HTERT RPE-1 (cell line): ENCODE results near the gene AGAP6.
"Not testable (repeated sequence)": the region's sequence is repeated elsewhere in the genome, so short reads cannot be mapped to it uniquely, and the experiment has no call there.

Experiments used
- in situ Hi-C: fragments of 300-500 bp; cut with MboI; formaldehyde crosslinking; loops from 4 replicates; pipeline ENCODE4 v1.14.3; 2020; ENCODE audit warnings: low sequenced_read_pairs

Gene AGAP6

DNA sequence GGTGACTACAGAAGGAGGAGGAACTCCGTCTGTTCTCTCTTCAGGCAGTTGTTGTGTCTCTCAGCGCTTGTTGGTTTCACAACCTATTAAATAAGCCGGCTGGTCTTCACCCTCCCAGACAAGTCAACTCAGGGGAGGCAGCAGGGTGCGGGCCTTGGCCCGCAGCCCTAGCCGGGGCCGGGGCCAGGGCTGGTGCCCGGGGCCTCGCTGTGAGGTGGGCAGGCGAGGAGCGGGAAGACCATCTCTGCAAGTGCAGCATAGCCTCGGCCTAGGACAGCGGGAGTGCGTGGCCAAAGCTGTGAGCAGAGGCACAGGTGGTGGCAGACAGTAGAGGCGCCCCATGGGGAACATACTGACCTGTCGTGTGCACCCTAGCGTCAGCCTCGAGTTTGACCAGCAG is at the start of gene AGAP6:
AGAP6 (plus strand) TSS at position 31 of the 400 bp plus-strand sequence; CDS start at position 341, 310 bp downstream.
- in situ Hi-C loops: not testable (repeated sequence)

DNA sequence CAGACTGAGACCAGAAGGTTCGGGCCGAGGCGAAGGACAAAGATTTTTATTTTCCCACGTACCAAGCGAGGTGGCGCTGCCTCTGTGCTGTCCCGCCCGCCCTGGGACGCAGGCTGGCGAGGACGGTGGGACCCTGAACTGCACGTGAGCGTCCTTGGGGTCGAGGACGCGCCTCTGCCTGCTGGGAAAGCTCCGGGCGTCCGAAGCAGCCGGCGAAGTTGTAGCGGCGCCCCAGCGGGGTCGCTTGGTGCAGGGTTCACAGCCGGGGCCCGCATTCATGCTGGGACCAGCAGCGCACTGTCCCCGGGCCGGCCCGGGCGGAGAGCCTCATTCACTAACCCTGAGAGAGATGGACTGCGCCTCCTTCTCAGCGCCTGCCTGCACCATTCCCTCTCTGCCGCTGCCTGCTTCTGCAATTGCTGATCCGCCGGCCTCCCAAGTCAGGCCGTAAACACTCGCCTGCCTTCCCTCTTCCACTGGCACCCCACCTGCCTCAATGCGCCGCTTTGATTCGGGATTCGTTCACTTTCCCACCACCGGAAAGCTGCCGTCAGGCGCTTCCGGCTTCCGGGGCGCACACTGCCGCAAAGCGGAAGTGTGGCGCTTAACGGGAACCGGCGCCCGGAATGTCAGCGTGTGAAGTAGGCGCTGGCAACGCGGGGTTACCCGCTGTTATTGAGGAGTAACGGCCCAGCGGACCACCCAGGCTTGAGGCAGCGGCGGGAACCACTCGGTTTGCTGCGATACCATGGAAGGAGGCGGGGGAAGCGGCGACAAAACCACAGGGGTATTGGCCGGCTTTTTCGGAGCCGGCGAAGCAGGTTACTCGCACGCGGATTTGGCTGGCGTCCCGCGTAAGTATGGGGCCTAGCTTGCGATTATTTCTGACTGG is 46.5 kb upstream of the AGAP6 start, which contains the start of the genes PARG and TIMM23B:
PARG (minus strand) TSS at position 581 of the 892 bp plus-strand sequence; CDS start at position 279, 302 bp downstream.
TIMM23B (plus strand) TSS at position 607 of the 892 bp plus-strand sequence; CDS start at position 749, 142 bp downstream.
- in situ Hi-C loops: not testable (repeated sequence)

DNA sequence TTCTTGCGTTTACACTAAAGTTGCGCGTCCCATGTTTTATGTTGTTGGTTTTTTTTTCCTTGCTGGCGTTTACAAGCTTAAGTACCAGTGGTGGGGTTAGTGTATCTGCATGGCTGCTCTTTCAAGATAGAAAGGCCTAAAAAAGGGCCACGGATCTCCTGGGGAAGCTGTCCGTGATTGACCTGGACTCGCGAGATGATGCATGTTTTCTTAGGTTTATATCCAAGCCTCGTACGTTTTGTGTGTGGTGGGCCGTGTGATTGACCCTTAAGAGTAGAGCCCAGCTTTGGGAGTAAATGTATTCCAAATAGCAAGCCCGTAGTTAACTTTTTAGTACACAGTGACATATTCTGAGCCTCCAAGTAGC is 45.9 kb upstream of the AGAP6 start:
- in situ Hi-C loops: not testable (repeated sequence)

DNA sequence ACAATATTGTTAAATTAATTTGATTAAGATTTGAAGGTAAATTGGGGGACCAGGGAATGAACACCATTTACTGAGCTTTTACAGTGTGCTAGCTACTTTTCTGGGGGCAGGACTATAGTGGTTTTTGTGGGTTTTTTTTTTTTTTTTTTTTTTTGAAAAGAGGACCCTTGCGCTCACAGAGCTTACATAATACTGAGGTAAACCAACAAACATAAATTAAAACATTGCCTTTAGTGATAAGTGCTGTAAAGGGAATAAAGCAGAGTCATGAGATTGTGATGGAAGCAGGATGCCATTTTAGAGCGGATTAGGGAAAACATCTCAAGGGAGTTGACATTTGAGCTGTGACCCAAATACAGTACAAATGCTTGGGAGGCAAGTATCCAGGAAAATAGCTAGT is 44.6 kb upstream of the AGAP6 start:
- in situ Hi-C loops: not testable (repeated sequence)

DNA sequence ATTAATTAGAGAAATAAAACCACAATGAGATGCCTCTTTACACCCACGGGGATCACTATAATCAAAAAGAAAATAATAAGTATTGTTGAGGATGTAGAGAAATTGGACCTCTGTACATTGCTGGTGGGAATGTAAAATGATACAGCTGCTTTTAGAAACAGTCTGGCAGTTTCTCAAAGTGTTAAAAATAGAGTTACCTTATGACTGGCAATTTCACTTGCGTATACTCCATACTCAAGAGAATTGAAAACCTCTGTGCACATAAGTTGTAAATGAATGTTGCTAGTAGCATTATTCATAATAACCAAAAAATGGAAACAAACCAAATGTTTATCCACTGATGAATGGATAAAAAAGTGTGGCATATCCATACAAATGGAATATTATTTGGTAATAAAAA is 40.1 kb upstream of the AGAP6 start:
- in situ Hi-C loops: not testable (repeated sequence)

DNA sequence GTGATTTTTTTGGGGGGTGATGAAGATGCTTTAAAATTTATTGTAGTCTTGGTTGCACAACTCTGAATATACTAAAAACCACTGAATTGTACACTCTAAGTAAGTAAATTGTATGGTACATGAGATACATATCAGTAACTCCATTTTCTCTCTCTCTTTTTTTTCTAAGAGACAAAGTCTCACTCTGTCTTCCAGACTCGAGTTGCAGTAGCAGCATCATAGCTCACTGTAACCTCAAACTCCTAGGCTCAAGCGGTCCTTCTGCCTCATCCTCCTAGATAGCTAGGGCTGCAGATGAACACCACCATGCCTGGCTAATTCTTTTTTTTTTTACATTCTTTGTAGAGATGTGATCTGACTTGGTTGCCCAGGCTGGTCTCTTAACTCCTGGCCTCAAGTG is 39.5 kb upstream of the AGAP6 start:
- in situ Hi-C loops: not testable (repeated sequence)

DNA sequence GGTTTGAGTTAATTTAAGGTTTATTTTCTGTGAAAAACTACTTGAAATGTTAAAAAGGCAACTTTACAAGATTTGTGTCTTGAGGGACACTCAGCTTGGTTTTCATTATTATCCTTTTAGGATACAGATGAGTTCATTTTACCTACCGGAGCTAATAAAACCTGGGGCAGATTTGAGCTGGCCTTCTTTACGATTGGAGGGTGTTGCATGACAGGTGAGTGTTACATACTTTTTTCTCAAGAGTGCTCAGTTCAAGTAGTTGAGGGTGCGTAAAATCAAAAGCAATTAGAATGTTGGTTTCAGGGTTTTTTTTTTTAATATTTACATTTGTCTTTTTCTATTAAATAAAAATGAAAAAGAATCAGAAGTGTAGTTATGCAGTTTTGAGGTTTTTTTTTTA is 36.2 kb upstream of the AGAP6 start:
- in situ Hi-C loops: not testable (repeated sequence)

DNA sequence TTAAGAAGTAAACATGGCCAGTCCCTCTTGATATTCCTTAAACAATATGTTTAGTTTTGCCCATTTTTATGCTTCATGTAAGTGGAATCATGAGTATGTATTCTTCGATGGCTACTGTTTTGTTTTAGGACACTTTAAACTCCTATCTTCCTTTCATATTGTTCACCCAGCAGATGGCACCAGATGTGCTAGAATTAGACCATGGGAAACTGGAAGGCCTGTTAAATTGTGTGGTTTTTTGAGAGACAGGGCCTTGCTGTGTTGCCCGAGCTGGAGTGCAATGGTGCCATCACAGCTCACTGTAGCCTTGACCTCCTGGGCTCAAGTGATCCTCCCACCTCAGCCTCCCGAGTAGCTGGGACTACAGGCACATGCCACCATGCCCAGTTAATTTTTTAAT is 35.1 kb upstream of the AGAP6 start:
- in situ Hi-C loops: not testable (repeated sequence)

DNA sequence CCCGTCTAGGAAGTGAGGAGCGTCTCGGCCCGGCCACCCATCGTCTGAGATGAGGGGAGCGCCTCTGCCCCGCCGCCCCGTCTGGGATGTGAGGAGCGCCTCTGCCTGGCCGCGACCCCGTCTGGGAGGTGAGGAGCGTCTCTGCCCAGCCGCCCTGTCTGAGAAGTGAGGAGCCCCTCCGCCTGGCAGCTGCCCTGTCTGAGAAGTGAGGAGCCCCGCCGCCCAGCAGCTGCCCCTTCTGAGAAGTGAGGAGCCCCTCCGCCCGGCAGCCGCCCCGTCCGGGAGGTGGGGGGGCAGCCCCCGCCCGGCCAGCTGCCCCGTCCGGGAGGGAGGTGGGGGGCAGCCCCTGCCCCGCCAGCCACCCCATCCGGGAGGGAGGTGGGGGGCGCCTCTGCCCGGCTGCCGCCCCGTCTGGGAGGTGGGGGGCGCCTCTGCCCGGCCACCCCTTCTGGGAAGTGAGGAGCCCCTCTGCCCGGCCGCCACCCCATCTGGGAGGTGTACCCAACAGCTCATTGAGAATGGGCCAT is 17.8 kb upstream of the AGAP6 start:
- in situ Hi-C loops: not testable (repeated sequence)

DNA sequence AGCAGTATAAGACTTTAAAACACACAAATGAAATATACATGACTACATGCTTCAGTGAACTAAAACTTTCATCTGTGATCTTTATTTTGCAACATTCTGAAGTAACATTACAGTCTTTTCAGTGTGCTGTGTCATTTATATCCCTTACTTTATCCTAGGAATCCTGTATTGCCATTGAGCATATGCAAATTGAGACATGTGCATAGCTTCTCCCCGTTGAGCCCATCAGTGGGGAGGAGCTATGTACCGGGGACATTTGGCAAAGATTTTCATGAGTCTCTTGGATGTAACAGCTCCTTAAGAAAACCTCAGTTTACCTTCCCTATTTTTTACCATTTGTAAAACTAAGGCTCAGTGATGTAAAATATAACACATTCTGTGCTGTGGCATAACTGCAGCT is 16.7 kb upstream of the AGAP6 start:
- in situ Hi-C loops: not testable (repeated sequence)

DNA sequence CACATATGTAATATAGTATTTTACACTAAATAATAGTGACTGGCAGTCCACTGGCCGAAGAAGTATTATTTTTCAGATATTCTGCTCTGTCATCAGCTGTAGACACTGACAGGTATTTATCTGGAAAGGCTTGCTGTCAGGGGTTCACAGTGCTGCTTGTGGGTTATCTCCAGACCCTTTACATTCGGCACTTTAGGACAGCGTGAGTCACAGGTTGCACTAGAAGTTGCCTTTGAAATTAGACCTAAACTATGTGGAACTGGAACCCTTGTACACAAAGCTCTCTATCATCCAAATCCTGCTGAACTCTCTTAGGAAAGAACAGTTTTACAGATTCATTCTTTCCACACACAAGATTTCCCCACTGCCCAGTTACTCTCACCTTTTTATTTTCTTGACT is 16.1 kb upstream of the AGAP6 start:
- in situ Hi-C loops: not testable (repeated sequence)

DNA sequence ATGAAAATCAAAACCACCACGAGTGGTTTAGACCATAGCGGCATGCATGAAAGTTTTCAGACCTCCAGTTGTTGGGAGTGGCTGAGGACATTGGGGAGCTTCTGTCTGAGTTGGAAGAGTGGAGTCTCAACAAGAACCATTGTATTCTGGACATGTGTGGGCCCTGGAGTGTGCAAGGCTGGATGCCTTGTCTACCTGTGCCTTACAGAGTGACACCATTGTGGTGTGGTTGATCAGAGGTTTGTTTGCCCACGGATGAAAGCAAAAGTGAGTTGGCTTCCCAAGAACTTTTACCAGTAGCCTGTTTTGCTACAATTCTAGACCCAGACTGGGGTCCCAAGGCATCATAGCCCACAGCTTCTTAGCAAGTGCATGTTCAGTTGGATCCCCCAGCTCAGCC is 10.4 kb upstream of the AGAP6 start:
- in situ Hi-C loops: not testable (repeated sequence)

DNA sequence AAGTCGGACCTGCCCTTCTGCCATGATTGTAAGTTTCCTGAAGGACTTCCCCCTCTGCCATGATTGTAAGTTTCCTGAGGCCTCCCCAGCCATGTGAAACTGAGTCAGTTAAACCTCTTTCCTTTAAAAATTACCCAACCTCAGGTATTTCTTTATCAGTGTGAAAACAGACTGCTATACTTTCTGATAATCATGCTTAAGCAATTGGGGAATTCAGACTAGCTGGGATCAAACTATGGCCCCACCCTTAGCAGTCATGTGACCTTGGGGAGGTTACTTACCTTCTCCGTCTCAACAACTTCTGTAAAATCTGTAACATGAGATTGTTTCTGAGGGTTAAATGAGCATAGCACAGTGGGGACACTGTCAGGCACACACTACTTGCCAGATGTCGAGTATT is 999 bp upstream of the AGAP6 start:
- in situ Hi-C loops: not testable (repeated sequence)

DNA sequence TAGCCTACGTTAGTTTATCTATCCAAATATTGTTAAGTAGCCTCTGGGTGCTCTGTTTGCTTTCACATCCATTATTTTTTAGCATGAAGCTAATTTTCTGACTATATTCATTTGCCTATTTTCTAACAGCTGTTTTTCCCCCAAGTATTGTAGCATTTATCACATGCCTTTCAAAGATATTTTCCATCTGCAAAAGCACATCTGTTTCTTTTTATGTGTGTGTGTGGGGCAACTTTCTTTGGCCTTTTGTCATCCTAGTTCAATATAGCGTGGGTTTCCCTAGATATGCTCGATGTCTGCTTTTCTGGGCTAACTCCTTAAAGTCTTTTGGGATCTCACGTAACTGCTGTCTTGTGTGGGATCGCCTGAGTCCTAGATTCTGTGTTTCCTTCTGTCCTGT is 7.1 kb downstream of the AGAP6 start:
- in situ Hi-C loops: not testable (repeated sequence)

DNA sequence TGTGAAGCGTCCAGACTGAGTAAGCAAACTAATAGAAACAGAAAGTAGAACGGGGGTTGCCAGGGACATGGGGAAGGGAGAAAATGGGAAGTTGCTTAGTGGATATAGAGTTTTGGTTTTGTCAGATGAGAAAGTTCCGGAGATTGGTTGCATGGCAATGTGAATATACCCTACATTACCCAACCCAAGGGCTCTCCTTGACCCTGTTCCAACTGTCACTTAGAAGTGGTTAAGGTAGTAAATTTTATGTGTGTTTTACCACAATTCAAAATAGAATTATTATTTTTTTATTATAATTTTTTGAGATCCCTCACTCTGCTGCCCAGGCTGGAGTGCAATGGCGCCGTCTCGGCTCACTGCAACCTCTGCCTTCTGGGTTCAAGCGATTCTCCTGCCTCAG is 25.8 kb downstream of the AGAP6 start:
- in situ Hi-C loops: not testable (repeated sequence)

DNA sequence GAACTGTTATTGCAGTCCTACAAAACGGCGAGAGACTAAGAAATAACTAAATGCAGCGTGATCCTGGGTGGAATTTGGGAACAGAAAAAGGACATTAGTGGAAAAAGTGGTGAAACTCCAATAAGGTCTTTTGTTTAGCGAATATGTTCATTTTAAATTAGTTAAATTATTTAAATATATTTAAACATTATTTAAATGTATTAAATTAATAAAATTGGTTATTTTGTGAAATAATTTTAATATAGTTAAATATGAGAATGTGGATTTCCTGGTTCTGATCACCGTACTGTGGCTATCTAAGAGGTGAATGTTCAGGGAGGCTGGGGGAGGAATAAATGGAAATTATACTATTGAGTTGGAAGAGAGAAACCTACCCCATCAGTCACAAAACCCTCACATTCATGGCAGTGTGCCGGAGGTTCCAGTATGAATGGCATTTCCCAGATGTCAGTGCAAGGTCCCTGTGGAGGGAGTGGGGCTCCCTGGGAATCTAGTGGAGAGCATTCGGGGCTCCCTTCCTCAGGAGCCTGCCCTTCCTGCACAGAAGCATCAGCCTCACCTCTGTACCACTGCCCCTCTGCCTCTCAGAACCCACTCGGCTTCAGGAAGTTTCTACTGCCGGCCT is 27.5 kb downstream of the AGAP6 start:
- in situ Hi-C loops: not testable (repeated sequence)

DNA sequence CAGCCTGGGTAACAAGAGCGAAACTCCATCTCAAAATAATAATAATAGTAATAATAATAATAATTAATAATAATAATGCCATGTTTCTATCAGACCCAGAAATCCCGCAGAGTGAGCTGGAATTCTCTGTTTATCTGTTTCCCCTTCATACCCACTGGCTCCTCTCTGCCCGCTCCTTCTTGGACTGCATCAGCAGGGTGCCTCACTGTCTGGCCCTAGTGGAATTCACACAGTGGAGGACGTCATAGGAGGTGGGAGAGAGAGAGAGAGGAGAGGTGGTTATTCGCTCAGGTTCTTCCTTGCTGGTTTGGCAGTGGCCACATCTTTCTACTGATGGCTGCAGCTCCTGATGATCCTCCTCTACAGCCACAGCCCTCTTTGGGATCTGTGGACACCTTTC is 28.7 kb downstream of the AGAP6 start:
- in situ Hi-C loops: not testable (repeated sequence)

DNA sequence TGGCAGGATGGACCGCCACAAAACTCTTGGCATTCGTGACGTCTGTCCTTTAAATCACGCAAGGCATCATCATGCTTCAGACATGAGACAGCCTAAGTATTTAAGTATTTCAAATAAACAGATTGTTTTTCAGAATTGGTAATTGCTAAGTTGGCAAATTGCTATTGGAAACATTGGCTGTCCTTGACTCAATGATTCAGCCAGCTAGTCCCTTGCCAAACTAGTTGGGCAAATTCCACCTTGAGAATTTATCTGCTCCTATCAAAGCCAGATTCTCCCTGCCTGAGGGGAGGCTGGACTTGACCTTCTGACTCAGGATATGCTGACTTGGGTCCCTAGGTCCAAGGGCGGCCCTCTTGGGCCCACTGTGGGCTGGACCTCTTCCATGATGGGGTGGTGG is 29.4 kb downstream of the AGAP6 start:
- in situ Hi-C loops: not testable (repeated sequence)

DNA sequence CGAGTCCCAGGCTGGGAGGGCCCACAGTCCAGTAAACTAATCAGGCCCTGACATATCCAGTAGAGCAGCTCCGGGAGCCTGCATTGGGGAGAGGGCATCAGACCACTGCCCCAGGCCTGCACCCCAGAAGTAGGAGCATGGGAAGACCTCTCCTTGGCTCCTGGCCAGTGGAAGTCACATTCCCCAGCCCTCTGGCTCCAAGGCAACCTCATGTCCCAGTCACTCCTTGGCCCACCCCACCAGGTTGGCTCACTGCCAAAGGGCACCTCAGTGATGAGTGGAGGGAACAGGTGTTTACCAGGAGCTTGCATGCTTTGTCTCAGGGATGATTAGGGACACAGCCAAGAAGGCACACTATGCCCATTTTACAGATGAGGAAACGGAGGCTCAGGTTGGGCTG is 31.1 kb downstream of the AGAP6 start:
- in situ Hi-C loops: not testable (repeated sequence)

DNA sequence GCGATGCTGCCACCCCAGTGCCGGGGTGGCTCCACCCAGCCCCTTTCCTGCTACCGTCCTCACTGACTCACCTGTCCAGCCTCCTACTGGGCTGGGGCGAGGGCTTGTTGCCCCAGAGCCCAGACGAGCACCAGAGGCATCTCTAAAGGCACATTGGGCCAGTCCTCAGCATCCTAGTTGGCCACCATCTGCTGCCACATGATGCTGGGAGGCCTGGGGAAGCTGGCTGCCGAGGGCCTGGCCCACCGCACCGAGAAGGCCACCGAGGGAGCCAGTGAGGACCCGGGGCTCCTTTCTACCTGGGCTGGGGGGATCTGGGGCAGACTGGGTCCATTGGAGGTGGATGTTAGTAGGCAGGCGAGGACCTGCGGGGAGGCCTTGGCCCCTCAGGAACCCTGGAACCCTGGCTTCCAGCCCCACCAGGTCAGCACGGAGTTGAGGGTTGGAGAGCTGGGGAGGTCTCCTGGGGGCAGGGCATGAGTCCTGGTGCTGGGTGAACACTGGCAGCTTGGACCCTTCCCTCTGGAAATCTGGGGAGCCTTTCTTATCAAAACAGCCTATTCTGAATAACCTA is 32.3 kb downstream of the AGAP6 start:
- in situ Hi-C loops: not testable (repeated sequence)

DNA sequence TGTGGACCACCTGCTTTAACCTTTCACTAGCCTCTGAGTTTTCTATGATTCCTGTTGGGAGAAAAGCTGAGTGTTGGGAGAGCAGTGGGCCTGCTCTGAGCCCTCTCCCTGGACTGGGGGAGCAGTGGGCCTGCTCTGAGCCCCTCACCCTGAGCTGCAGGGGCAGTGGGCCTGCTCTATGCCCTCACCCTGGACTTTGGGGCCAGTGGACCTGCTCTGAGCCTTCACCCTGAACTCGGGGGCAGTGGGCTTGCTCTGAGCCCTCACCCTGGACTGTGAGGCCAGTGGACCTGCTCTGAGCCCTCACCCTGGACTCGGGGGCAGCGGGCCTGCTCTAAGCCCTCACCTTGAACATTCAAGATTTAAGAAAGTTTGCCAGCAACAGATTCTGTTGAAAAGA is 33.4 kb downstream of the AGAP6 start:
- in situ Hi-C loops: no loop called here
